Activated CD4-positive, alpha-beta T cell treated with anti-CD3 and anti-CD28 coated beads for 48 hours (primary cell): ENCODE results near the gene PANX3.

Source experiments
- DNase-seq: peaks from one replicate; pipeline ENCODE4 v3.0.0-alpha.2; 2020

PANX3 gene

DNA sequence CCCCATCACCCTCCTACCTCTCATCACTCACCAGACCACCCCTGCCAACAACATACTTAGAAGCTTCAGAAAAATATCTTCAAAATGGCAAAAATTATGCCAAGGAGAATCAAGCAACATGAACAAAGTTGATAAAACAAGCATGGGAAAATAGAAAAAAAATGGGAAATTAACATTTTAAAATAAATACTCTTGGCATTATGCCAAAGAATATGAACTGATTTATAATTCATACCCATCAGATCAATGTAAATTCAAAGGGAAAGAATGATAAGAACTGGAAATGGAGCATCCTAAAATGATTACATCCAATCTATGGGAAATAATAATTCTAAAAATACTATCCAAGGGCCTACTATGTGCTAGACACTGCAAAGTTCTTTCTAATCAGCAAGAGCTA, 50.3 kb downstream of the PANX3 start:
- DNase-seq: no peak

DNA sequence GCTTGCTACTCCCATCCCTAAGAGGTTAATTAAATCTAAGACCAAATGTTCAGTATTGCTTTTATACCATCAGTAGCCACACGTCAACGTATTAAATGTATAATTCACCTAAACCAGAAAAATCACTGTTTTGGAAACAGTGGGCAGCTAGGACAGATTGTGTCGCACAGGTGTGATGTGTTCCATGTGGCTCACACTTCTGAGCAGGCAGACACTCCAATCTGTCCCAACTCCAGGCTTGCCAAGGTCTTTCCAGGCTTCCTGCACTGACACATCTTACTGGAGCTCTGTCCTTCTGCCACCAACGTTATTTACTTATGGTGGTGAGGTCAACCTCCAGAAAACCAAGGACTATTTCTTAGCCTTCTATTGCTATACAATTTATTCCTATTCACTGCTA, 50.9 kb downstream of the PANX3 start:
- no peak for DNase-seq

DNA sequence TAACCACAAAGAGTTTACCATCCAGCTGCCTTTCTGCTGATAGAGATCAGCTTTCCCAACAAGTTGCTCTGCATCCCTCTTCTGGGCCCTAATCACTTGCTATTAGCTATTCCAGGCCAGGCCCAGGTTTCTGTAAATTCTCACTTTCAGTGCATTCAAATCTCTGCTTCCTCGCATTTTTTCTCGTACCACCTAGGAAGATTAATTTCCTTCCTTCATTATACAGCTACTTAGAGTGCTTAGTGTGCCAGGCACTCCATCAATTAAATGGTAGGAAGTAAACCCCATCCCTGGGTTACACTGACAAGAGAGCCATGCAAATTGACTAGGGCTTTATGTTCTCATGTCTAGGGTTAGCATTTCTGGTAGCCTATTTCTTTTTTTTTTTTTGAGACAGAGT, 52.6 kb downstream of the PANX3 start:
- no peak for DNase-seq

DNA sequence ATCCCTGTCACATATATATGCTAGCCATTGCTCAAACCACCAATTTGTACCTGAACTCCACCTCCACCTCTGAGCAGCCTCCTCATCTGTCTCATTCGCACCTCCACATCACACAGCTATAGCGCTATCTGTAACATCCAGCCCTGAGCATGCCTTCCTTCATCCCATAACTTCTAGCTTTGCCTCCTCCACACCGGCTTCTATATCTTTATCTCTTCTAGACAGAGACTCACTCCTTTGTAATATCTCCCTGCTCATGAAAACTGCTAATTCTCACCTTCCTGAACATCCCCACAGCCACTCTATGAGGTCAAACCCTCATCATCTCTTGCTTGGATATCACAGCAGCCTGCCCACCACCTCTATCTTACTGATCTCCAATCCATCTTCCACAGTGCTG, 56.4 kb downstream of the PANX3 start:
- no peak for DNase-seq

DNA sequence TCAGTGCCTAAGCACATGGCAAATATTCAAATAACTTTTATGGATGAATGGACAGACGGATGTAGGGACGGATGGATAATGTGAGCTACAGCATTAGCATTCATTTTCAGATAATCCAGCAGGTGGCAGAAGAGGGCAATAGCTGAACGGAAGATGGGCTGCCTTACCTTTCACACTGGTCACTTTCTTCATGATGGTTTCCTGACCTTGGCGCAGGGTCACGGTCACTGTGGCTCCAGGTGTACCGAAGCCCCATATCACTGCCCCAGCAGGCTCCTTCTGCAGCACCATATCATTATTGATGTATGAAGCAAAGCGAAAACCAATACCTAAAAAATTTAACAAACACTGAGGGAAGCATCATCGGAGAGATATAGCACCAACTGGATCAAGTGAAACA, 58.0 kb downstream of the PANX3 start:
- DNase-seq: peak; percentile 28
